ENCODE data around the gene KLHDC10.

GRCh38 chr7:130087364-130087763, 17.0 kb downstream of the KLHDC10 start:
- no peak for TF ChIP-seq EZH2phosphoT487 (IDR thresholded peaks at IDR 0.05; ENCODE audit: insufficient read depth, low read depth)
- TF ChIP-seq EZH2 (IDR thresholded peaks at IDR 0.05; ENCODE audit: insufficient read depth, poor library complexity, severe bottlenecking), result no peak
